CD4-positive, alpha-beta T cell (primary cell): Measurements from ENCODE around the gene GCLM. TPM values are rescaled to one million over a fixed set of nuclear protein-coding genes. Genes with fewer than 3 reads are reported as not detected.

Source experiments
- ATAC-seq: fragments of 200-7000 bp; cut with Tn5 transposase; one replicate; pipeline ENCODE4 v1.10.0; 2022; ENCODE audit warnings: mild to moderate bottlenecking; ENCODE audit not compliant: poor library complexity
- CTCF ChIA-PET: fragments of 350-600 bp; sonication (Branson Sonifier 250); formaldehyde crosslinking; loops from one replicate; lab custom pipeline; 2021; ENCODE audit warnings: antibody characterized with exemption, inconsistent platforms; lab: Charles Lee
- POLR2A ChIA-PET: fragments of 350-600 bp; sonication (Branson Sonifier 250); formaldehyde crosslinking; loops from one replicate; lab custom pipeline; 2021; ENCODE audit warnings: antibody characterized with exemption, inconsistent platforms; lab: Charles Lee
- DNase-seq, 14 experiments: peaks; one replicate each; pipeline ENCODE4 v3.0.0-alpha.2; 2013 to 2020; ENCODE audit warnings: mixed read lengths in 2 of 14
- H3K27ac ChIP-seq, 2 donors: one replicate each; pipeline versions ENCODE4 v1.5.1 to v1.7.0; 2013; ENCODE audit warnings: low read length in 2 of 2, low read depth in 1 of 2, mild to moderate bottlenecking in 1 of 2
- H3K27me3 ChIP-seq, 2 experiments: 1 replicate in 1 of 2; 2 replicates in 1 of 2; pipeline versions ENCODE4 v1.6.1 to v1.7.0; 2013; ENCODE audit warnings: low read length in 2 of 2, control low read depth in 1 of 2, mild to moderate bottlenecking in 1 of 2, moderate library complexity in 1 of 2; ENCODE audit not compliant: insufficient read depth in 2 of 2, control insufficient read depth in 1 of 2
- H3K36me3 ChIP-seq: one replicate; pipeline ENCODE4 v1.6.1; 2013; ENCODE audit warnings: low read length, control low read depth; ENCODE audit not compliant: insufficient read depth
- H3K4me1 ChIP-seq: one replicate; pipeline ENCODE4 v1.6.1; 2013; ENCODE audit warnings: low read length, control low read depth; ENCODE audit not compliant: insufficient read depth
- H3K4me3 ChIP-seq: one replicate; pipeline ENCODE4 v1.5.1; 2013; ENCODE audit warnings: mild to moderate bottlenecking, low read length, moderate library complexity
- H3K9me3 ChIP-seq, 2 experiments: 1 replicate in 1 of 2; 2 replicates in 1 of 2; pipeline versions ENCODE4 v1.6.1 to v1.7.0; 2013; ENCODE audit warnings: low read length in 2 of 2, mild to moderate bottlenecking in 2 of 2, control low read depth in 1 of 2, moderate library complexity in 1 of 2; ENCODE audit not compliant: control insufficient read depth in 1 of 2, insufficient read depth in 1 of 2
- H3K27ac Mint-ChIP-seq: one replicate; pipeline ENCODE4 v1.8.0; 2020; ENCODE audit warnings: mixed read lengths
- H3K27me3 Mint-ChIP-seq: one replicate; pipeline ENCODE4 v1.8.0; 2021; ENCODE audit warnings: mixed read lengths
- H3K36me3 Mint-ChIP-seq: one replicate; pipeline ENCODE4 v1.8.0; 2021; ENCODE audit warnings: low read depth, mixed read lengths
- H3K4me1 Mint-ChIP-seq: one replicate; pipeline ENCODE4 v1.8.0; 2021; ENCODE audit warnings: low read depth, mixed read lengths
- H3K4me3 Mint-ChIP-seq: one replicate; pipeline ENCODE4 v1.8.0; 2020; ENCODE audit warnings: mild to moderate bottlenecking, mixed read lengths
- H3K9me3 Mint-ChIP-seq: one replicate; pipeline ENCODE4 v1.8.0; 2020; ENCODE audit warnings: mixed read lengths
- CTCF ChIP-seq: fragments of 200-600 bp; IDR thresholded peaks from one replicate; pipeline ENCODE4 v1.8.0; 2022; ENCODE audit warnings: antibody characterized with exemption, mild to moderate bottlenecking
- intact Hi-C, 2 experiments: fragments of 100-400 bp; cut with DNase I in 1 of 2; cut with micrococcal nuclease in 1 of 2; formaldehyde crosslinking; loops; one replicate each; pipeline versions ENCODE4 v1.15.1 to v1.9.0; 2023 to 2025; cut with DNase I, micrococcal nuclease
- total RNA-seq, 174 experiments: library from RNA in 2 of 174; stranded (reverse) in 2 of 174; gene quantifications; one replicate each; pipeline ENCODE4 v1.2.3 and lab custom pipeline; 2021 to 2026

The GCLM gene
- total RNA-seq, 2 experiments from 2014 or later, result 6.1 to 6.8 TPM

GRCh38 chr1:93882269-93882668 is 27.0 kb downstream of the GCLM start:
- no peak overlapping the region for H3K4me3 Mint-ChIP-seq
- CTCF ChIA-PET, result interaction anchor here (1.9 kb wide), 1 partner anchor 27 kb away, joined by 6 read pairs; the partner anchor contains the start of gene GCLM
- no peak overlapping the region for H3K27ac Mint-ChIP-seq
- POLR2A ChIA-PET, result no interaction called here
- Histone ChIP-seq H3K36me3 (peaks cover 5% of the 10 kb centered on the region), H3K4me3 (no peak overlapping the region), H3K27ac (no peak overlapping the region), H3K9me3 (no peaks in the 10 kb centered on the region), H3K27me3 (no peaks in the 10 kb centered on the region), H3K4me1 (peaks cover 21% of the 10 kb centered on the region)
- TF ChIP-seq CTCF, result no peak
- H3K27me3 Mint-ChIP-seq, result no peaks in the 10 kb centered on the region
- ATAC-seq (no peak), DNase-seq (no peak)
- H3K9me3 Mint-ChIP-seq, result no peaks in the 10 kb centered on the region
- peaks cover 27% of the 10 kb centered on the region for H3K4me1 Mint-ChIP-seq
- H3K36me3 Mint-ChIP-seq, result peaks cover 20% of the 10 kb centered on the region
- intact Hi-C loops, result no loop called here

- H3K27ac ChIP-seq, result no peak overlapping the region
- no peak overlapping the region for H3K4me3 ChIP-seq
- intact Hi-C loops, result no loop called here
- H3K27me3 ChIP-seq, result no peaks in the 10 kb centered on the region
- Mint-ChIP-seq H3K9me3 (no peaks in the 10 kb centered on the region), H3K27ac (peak overlapping the region; percentile 42), H3K36me3 (peaks cover 33% of the 10 kb centered on the region), H3K4me1 (peaks cover 40% of the 10 kb centered on the region), H3K4me3 (peak overlapping the region; percentile 79), H3K27me3 (no peaks in the 10 kb centered on the region)
- peaks cover 20% of the 10 kb centered on the region for H3K36me3 ChIP-seq
- DNase-seq, result no peak
- CTCF ChIA-PET, result interaction anchor here (2.1 to 3.5 kb wide), 2 partner anchors 29 to 36 kb away, joined by 7 to 16 read pairs; partner anchors contain the start of gene GCLM
- no peak for ATAC-seq
- peaks cover 26% of the 10 kb centered on the region for H3K4me1 ChIP-seq
- no peaks in the 10 kb centered on the region for H3K9me3 ChIP-seq
- no peak for TF ChIP-seq CTCF
- POLR2A ChIA-PET, result no interaction called here
Measured at GRCh38 chr1:93880731-93881130, 28.5 kb downstream of the GCLM start.

GRCh38 chr1:93878889-93879586 is 30.2 kb downstream of the GCLM start, which contains the start of gene DNTTIP2:
TSS of gene DNTTIP2 (minus strand) at chr1:93879206. CDS start at chr1:93879148, 58 bp downstream.
- peak within 1 kb of the TSS; percentile 98 for H3K27ac Mint-ChIP-seq
- ATAC-seq (peak; percentile 82), DNase-seq (peak; percentile 78 to 93 (median 82))
- Histone ChIP-seq H3K4me1 (peaks cover 26% of the 10 kb centered on the region), H3K36me3 (peaks cover 37% of the 10 kb centered on the region), H3K27me3 (no peaks in the 10 kb centered on the region), H3K4me3 (peak within 1 kb of the TSS; percentile 91), H3K27ac (peak within 1 kb of the TSS; percentile 85 to 94), H3K9me3 (no peaks in the 10 kb centered on the region)
- intact Hi-C loops, result loop anchor here (1.0 to 10.0 kb wide), 6 partner anchors 30 to 1044 kb away; partner anchors contain the start of genes GCLM (in 2 of the 2) and RPL5 (in 1 of the 2)
- ChIA-PET CTCF (interaction anchor here (1.0 to 3.5 kb wide), 8 partner anchors 9 to 250 kb away, joined by 3 to 16 read pairs (median 4); partner anchors contain the start of gene GCLM), POLR2A (interaction anchor here (0.6 to 2.5 kb wide), 22 partner anchors 9 to 1621 kb away, joined by 3 to 70 read pairs (median 4); partner anchors contain the start of genes ALG14, DR1, GCLM and RPL5)
- TF ChIP-seq CTCF, result no peak
- peaks cover 50% of the 10 kb centered on the region for H3K36me3 Mint-ChIP-seq
- H3K4me1 Mint-ChIP-seq, result peaks cover 45% of the 10 kb centered on the region
- no peaks in the 10 kb centered on the region for H3K9me3 Mint-ChIP-seq
- no peaks in the 10 kb centered on the region for H3K27me3 Mint-ChIP-seq
- peak within 1 kb of the TSS; percentile 100 for H3K4me3 Mint-ChIP-seq
